Kidney capillary endothelial cell (primary cell): Measurements from ENCODE around the gene KCNIP4.
A peak's percentile ranks its signal among the peaks of the same experiment; 100 is the strongest.
"Not testable (repeated sequence)": the region's sequence is repeated elsewhere in the genome, so short reads cannot be mapped to it uniquely, and the experiment has no call there.

Experiments used
- DNase-seq: peaks from one replicate; pipeline ENCODE4 v3.0.0-alpha.2; 2018; ENCODE audit warnings: low spot score

KCNIP4 gene

GRCh38 chr4:21366312-21366711 is 582.3 kb downstream of the KCNIP4 start:
- DNase-seq, result no peak

- DNase-seq, result no peak
Observed at GRCh38 chr4:21363701-21364100, 584.9 kb downstream of the KCNIP4 start.

DNA sequence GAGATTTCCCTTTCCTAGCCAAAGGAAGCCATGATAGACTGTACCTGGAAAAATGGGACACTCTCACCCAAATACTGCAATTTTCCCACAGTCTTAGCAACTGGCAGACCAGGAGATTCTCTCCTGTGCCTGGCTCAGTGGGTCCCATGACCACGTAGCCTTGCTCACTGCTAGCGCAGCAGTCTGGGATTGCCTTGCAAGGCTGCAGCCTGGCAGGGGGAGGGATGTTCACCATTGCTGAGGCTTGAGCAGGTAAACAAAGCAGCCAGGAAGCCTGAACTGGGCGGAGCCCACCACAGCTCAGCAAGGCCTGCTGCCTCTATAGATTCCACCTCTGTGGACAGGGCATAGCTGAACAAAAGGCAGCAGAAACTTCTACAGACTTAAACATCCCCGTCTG is 596.2 kb downstream of the KCNIP4 start:
- not testable (repeated sequence) for DNase-seq

GRCh38 chr4:21347142-21347541 is 601.4 kb downstream of the KCNIP4 start:
- DNase-seq, result no peak

GRCh38 chr4:21327976-21328700 is 620.4 kb downstream of the KCNIP4 start:
- DNase-seq, result no peak

- no peak for DNase-seq
Observed at GRCh38 chr4:21320034-21320433, 628.5 kb downstream of the KCNIP4 start.

- DNase-seq, result no peak
Observed at GRCh38 chr4:21307709-21308108, 640.9 kb downstream of the KCNIP4 start.

GRCh38 chr4:21304540-21304887 is 644.1 kb downstream of the KCNIP4 start:
- no peak for DNase-seq

GRCh38 chr4:21290562-21290961 is 658.0 kb downstream of the KCNIP4 start:
- peak; percentile 7 for DNase-seq

GRCh38 chr4:21276046-21276445 is 672.5 kb downstream of the KCNIP4 start:
- no peak for DNase-seq

- DNase-seq, result no peak
Observed at GRCh38 chr4:21271439-21272052, 677.0 kb downstream of the KCNIP4 start.

DNA sequence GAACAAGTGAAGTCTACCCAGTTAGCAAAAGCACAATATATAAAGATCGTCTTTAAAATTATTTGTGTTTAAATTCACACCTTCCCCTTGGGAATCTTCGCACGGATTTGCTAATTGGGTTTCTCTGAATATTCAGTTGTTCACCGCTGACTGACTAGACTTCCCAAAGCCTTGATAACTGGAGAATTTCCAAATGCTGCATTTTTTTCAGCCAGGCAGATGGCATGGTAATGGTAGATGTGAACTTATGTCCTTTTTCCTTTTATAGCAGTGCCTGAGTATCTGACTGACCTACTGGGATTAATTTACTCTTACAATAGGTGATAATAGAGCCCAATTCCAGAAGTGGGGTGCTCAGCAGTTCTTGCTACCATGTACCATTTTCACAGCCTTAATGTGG is 700.2 kb downstream of the KCNIP4 start:
- no peak for DNase-seq

- DNase-seq, result no peak
Observed at GRCh38 chr4:21242163-21242562, 706.4 kb downstream of the KCNIP4 start.

DNA sequence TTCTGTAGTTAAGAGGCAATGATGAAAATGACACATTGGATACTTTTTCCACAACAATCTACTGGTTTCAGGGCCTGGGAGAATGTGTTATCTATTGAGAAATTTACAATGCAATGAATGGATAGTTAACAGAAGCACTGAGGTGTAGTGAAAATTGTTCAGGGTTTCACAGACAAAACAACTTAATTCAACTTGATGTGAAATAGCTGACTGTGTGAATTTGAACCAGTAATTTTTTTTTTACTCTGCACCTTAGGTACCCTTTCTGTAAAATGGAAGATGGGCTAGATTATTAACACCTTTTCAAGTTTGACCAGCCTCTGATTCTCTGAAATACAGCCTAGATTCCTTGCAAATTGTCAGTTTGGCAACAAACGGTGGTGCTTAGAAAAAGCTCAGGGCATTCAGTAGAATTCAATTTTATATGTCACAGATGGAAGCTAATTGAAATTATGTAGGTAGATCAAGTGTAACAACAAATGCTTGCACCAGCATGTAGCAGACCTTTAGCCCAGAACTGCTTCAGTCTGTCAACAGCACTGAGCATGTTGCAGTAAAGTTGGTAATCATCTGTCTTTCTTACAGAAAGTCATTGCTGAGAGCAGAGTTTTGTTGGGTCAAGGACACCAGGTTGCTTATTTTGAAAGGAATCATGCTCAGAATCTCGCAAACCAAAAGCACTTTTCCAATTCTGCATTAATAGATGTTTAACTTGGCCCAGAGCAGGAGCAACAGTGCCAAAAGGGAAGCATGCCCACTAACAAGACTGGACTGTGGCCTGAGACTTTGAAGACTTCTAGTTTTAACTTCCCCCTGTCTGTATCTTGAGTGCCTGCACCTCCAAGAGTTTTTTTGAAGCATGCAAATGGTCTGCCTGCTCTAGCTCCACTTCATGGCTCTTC is 721.7 kb downstream of the KCNIP4 start:
- DNase-seq, result no peak

DNA sequence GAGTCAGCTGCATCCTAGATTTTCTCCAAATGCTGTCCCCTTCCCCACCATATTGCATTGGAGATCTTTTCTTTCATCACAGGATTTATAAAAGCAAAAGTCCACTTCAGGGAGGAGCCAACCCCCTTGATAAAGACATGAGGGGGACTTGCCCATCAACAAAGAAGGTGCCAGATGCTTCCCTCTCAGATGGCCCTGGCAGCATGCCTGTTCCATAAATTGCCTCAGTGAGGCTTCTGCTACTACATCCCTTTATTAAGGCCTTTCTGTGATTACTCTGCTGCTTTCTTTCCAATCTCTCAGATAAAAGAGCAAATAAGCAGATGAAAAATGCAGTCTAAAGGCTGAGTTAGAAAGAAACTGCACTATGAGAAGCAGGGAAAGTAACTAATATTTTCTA is 736.7 kb downstream of the KCNIP4 start:
- DNase-seq, result no peak

DNA sequence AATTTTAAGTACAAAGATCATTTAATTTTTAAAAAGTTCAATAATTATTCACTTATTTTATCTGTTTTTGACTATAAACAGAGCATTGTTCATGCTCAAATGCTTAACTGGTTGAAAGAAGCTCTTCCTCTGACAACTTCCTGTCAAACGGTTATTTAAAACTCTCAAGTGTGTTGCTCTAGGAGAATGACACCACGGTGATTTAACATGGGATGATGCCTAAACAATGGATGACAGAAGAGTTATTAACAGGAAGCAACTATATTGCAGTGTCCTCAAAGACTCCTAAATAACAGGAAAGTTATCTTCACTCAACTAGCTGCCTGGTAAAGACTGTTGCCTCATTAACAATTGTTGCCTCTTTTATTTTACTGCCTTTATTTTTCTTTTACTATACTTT is 738.7 kb downstream of the KCNIP4 start:
- DNase-seq, result peak; percentile 82

DNA sequence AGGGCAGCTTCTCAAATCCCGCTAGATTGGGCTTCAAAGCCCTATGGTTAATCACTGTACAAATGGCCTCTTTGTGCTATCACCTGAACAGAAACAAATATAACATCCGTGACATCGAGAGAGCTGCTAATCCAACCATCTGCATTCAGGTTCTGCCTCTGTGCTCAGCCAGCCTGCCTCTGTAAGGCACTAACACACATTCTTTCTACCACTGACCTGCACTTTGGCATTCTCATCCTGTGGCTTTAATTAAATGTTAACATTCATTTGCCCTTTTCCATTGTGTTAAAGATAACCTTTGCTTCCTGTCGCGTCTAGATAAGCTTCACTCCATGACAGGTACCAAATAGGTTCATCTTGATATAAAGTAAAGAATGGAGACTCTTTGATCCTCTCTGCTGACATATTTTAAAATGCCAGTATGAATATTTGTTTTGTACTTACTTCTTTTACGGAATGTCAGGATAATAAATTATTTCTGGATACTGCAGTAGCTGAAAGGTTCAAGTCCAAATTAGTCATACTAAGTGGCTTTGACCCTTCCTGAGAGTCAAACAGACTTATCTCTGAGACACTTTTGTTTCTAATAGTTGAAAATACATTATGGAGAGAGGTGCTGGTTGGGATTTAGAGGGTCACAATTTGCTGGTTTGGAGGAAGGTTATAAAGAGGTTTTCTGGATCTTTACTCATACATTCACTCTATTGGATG is 742.6 kb downstream of the KCNIP4 start:
- DNase-seq, result peak; percentile 27

GRCh38 chr4:21203416-21203815 is 745.2 kb downstream of the KCNIP4 start:
- DNase-seq, result no peak

- no peak for DNase-seq
Observed at GRCh38 chr4:21202959-21203358, 745.6 kb downstream of the KCNIP4 start.

GRCh38 chr4:21198683-21199082 is 749.9 kb downstream of the KCNIP4 start:
- no peak for DNase-seq

- DNase-seq, result no peak
Observed at GRCh38 chr4:21195682-21196081, 752.9 kb downstream of the KCNIP4 start.

DNA sequence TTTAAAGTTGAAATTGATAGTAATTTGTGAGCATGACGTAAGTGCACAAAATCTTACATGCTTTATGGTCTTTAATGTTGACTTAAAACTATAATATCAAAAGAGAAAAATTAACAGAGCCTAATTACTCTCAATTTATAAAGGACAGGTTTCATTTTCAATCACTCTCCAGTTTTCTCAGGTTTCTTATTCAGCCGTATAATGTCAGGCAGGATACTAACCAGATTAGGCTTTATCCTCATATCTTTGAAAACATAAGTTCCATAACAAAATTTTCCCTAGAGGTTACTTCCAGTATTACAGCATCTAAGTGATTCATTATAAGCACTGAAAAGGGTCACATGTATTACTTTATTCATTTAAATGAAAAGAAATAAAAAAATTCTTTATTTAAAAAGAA is 756.2 kb downstream of the KCNIP4 start:
- no peak for DNase-seq
